ENCODE data around the gene CYYR1. TPM values are rescaled to one million over a fixed set of nuclear protein-coding genes. Genes with fewer than 3 reads are reported as not detected.

Gene CYYR1
- total RNA-seq, 1 donor from 2014 or later = 21.6 TPM

DNA sequence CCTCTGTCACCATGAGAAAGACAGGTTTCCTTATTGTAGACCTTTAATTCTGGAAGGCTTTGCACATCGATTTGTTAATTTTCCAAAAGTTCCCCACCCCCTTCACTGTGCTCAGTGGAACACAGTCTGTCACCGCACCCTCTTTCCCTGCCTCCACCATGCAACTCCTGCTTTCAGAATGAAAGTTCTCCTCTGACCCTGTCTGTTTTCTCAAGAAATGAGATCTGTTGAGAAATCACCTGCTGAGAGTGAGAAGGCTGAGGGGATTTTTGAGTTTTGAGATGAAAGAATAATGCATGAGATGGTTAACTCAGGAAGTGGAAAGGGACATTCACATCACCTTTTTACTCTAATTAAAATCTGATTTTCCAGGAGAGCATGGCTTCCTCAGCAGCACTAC lies 99.6 kb downstream of the CYYR1 start:
- Mint-ChIP-seq H3K4me3 (no peak overlapping the region), H3K27ac (no peak overlapping the region), H3K4me1 (ENCODE audit: unreplicated experiment) (no peaks in the 10 kb centered on the region), H3K9me3 (no peaks in the 10 kb centered on the region), H3K36me3 (peaks cover 44% of the 10 kb centered on the region), H3K27me3 (no peaks in the 10 kb centered on the region)
- no peak for DNase-seq (ENCODE audit: extremely low spot score, unreplicated experiment)
- TF ChIP-seq, protein P1, sequence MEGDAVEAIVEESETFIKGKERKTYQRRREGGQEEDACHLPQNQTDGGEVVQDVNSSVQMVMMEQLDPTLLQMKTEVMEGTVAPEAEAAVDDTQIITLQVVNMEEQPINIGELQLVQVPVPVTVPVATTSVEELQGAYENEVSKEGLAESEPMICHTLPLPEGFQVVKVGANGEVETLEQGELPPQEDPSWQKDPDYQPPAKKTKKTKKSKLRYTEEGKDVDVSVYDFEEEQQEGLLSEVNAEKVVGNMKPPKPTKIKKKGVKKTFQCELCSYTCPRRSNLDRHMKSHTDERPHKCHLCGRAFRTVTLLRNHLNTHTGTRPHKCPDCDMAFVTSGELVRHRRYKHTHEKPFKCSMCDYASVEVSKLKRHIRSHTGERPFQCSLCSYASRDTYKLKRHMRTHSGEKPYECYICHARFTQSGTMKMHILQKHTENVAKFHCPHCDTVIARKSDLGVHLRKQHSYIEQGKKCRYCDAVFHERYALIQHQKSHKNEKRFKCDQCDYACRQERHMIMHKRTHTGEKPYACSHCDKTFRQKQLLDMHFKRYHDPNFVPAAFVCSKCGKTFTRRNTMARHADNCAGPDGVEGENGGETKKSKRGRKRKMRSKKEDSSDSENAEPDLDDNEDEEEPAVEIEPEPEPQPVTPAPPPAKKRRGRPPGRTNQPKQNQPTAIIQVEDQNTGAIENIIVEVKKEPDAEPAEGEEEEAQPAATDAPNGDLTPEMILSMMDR (conservative IDR thresholded peaks at IDR 0.05) = no peak

DNA sequence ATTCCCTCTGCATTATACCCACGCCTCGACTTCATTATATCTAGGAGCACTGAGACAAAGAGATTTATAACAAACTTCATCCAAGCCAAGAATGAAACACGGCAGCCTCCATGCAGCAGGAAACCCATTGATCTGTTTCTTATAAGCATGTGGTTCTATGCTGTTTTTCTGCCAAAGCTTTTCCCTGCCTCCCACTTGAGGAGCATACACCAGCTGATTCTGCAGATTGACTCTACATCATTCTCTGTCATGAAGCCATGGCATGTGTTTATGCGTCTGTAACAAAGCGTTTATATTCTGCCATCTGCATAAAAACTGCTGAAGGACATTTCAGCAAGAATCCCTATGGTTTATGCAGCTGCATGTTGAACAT lies 102.0 kb downstream of the CYYR1 start:
- no peak for DNase-seq (ENCODE audit: extremely low spot score, unreplicated experiment)
- no peaks in the 10 kb centered on the region for H3K27me3 Mint-ChIP-seq
- no peaks in the 10 kb centered on the region for H3K9me3 Mint-ChIP-seq
- H3K36me3 Mint-ChIP-seq = peaks cover 36% of the 10 kb centered on the region
- no peak overlapping the region for H3K27ac Mint-ChIP-seq
- H3K4me3 Mint-ChIP-seq = no peak overlapping the region
- TF ChIP-seq, protein P1 (conservative IDR thresholded peaks at IDR 0.05) = no peak
- no peaks in the 10 kb centered on the region for H3K4me1 Mint-ChIP-seq (ENCODE audit: unreplicated experiment)

DNA sequence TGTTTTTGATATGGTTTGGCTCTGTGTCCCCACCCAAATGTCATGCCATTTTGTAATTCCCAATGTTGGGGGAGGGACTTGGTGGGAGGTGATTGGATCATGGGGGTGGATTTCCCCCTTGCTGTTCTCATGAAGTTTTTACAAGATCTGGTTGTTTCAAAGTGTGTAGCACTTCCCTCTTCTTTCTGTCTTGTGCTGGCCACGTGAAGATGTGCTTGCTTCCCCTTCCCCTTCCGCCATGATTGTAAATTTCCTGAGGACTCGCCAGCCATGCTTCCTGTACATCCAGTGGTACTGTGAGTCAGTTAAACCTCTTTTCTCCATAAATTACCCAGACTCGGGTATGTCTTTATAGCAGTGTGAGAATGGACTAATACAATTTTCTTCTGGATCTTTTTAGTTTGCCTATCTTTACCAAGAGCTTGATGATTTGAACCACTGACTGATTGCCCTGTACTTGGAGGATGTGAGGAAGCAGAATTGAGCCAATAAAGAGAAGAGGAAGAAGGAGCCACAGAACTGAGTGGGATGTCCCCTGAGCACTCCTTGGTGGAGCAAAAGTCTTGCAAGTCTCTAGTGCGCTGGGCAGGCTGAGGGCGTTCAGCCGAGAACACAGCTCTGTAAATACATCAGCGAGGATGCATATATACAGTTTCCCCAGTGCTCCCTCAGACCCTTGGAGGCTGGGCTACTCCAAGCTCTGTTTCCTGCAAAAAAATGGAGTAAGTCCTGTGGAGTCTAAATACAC lies 102.6 kb downstream of the CYYR1 start:
- Mint-ChIP-seq H3K9me3 (no peaks in the 10 kb centered on the region), H3K4me1 (ENCODE audit: unreplicated experiment) (no peaks in the 10 kb centered on the region), H3K27ac (no peak overlapping the region), H3K4me3 (no peak overlapping the region), H3K27me3 (no peaks in the 10 kb centered on the region), H3K36me3 (peaks cover 35% of the 10 kb centered on the region)
- TF ChIP-seq, protein P1 (conservative IDR thresholded peaks at IDR 0.05) = no peak
- DNase-seq (ENCODE audit: extremely low spot score, unreplicated experiment) = no peak

DNA sequence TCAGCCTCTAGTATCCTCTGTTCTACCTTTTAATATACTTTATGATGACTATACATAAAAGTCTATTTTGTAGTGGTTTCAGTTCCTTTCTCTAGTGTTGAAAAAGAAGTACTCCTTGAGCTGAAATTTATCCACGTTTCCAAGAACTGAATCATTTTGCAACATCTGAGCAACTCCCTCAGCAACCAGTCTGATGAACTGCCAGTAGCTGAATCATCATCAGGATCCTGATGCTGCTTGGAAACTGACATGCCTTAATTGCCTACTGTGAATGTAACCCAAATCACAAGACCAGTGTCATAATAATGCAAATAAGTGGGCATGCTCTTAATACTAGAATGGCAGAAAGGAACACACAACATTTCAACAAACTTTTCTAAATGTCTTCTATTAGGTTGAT lies 103.3 kb downstream of the CYYR1 start:
- Mint-ChIP-seq H3K27ac (no peak overlapping the region), H3K4me3 (no peak overlapping the region), H3K36me3 (peaks cover 28% of the 10 kb centered on the region), H3K4me1 (ENCODE audit: unreplicated experiment) (no peaks in the 10 kb centered on the region), H3K9me3 (no peaks in the 10 kb centered on the region), H3K27me3 (no peaks in the 10 kb centered on the region)
- no peak for DNase-seq (ENCODE audit: extremely low spot score, unreplicated experiment)
- TF ChIP-seq, protein P1 (conservative IDR thresholded peaks at IDR 0.05) = no peak

DNA sequence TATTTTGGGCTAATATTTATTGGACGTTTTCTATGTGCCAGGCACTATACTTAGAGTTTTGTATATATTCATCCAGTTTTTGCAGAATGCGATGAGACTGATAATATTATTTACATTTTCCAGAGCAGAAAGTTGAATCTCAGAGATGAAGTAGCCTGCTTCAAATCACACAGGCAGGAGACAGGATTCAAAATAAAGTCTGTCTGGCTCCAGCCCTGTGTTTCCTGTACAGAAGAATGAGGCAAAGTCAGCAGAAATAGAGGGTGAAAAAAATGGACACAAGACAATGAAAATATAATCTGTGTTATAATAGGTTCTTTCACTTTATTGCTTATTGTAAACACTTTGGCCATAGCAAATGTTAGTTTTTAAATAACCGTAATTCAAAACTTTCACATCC lies 107.2 kb downstream of the CYYR1 start:
- Mint-ChIP-seq H3K27ac (no peak overlapping the region), H3K4me1 (ENCODE audit: unreplicated experiment) (no peaks in the 10 kb centered on the region), H3K36me3 (peaks cover 26% of the 10 kb centered on the region), H3K9me3 (no peaks in the 10 kb centered on the region), H3K27me3 (peaks cover 4% of the 10 kb centered on the region), H3K4me3 (no peak overlapping the region)
- TF ChIP-seq, protein P1 (conservative IDR thresholded peaks at IDR 0.05) = no peak
- DNase-seq (ENCODE audit: extremely low spot score, unreplicated experiment) = no peak
